Activated naive CD8-positive, alpha-beta T cell (primary cell): Measurements from ENCODE around the gene IGSF1.
"Not testable (repeated sequence)": the region's sequence is repeated elsewhere in the genome, so short reads cannot be mapped to it uniquely, and the experiment has no call there.

ENCODE experiments used
- H3K27ac Mint-ChIP-seq: one replicate; pipeline ENCODE4 v1.8.0; 2021; ENCODE audit warnings: mixed read lengths
- H3K27me3 Mint-ChIP-seq: one replicate; pipeline ENCODE4 v1.8.0; 2021; ENCODE audit warnings: mixed read lengths
- H3K36me3 Mint-ChIP-seq: one replicate; pipeline ENCODE4 v1.8.0; 2021; ENCODE audit warnings: mixed read lengths
- H3K4me1 Mint-ChIP-seq: one replicate; pipeline ENCODE4 v1.8.0; 2021; ENCODE audit warnings: low read depth, mixed read lengths
- H3K4me3 Mint-ChIP-seq: one replicate; pipeline ENCODE4 v1.8.0; 2021; ENCODE audit warnings: mild to moderate bottlenecking, mixed read lengths
- H3K9me3 Mint-ChIP-seq: one replicate; pipeline ENCODE4 v1.8.0; 2021; ENCODE audit warnings: low read depth, mixed read lengths

IGSF1 gene

DNA sequence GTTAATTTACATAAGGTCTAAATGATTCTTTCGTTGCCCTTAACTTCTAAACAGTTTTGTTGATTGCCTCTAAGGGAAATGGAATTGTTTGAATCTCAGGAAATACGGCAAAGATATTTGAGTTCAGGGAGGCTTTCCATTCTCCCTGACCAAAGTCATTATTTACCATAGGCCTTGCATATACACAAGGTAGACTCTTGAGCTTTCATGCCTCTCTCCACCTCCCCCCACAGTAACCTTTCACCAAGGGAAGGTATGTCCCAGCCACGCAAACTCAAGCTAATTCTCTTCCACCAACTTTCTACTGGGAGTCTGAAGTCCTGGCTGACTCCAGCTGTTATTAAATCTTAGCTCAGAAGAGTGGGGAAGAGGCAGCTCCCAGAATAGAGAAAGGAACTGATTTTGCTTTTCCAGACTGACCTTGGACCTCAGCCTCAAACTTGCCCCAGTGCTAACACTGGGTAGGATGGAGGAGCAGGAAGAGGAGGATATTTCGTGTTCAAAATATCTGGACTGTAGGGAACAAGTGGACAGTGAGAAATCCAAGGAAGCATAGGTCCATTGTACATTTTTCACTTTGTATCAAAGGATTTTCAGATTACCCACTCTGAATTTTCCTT, 1.4 kb downstream of the IGSF1 start:
- no peaks in the 10 kb centered on the region for H3K36me3 Mint-ChIP-seq
- H3K27me3 Mint-ChIP-seq, result peaks cover 2% of the 10 kb centered on the region
- H3K27ac Mint-ChIP-seq, result no peak overlapping the region
- H3K9me3 Mint-ChIP-seq, result no peaks in the 10 kb centered on the region
- no peaks in the 10 kb centered on the region for H3K4me1 Mint-ChIP-seq
- H3K4me3 Mint-ChIP-seq, result no peak overlapping the region

- Mint-ChIP-seq H3K4me3 (no peak overlapping the region), H3K27me3 (no peaks in the 10 kb centered on the region), H3K27ac (no peak overlapping the region), H3K4me1 (no peaks in the 10 kb centered on the region), H3K9me3 (no peaks in the 10 kb centered on the region), H3K36me3 (no peaks in the 10 kb centered on the region)
Measured at GRCh38 chrX:131279617-131280016, 9.5 kb downstream of the IGSF1 start.

GRCh38 chrX:131279197-131279596, 9.9 kb downstream of the IGSF1 start:
- H3K9me3 Mint-ChIP-seq, result no peaks in the 10 kb centered on the region
- no peak overlapping the region for H3K27ac Mint-ChIP-seq
- H3K27me3 Mint-ChIP-seq, result no peaks in the 10 kb centered on the region
- no peaks in the 10 kb centered on the region for H3K4me1 Mint-ChIP-seq
- no peak overlapping the region for H3K4me3 Mint-ChIP-seq
- no peaks in the 10 kb centered on the region for H3K36me3 Mint-ChIP-seq

DNA sequence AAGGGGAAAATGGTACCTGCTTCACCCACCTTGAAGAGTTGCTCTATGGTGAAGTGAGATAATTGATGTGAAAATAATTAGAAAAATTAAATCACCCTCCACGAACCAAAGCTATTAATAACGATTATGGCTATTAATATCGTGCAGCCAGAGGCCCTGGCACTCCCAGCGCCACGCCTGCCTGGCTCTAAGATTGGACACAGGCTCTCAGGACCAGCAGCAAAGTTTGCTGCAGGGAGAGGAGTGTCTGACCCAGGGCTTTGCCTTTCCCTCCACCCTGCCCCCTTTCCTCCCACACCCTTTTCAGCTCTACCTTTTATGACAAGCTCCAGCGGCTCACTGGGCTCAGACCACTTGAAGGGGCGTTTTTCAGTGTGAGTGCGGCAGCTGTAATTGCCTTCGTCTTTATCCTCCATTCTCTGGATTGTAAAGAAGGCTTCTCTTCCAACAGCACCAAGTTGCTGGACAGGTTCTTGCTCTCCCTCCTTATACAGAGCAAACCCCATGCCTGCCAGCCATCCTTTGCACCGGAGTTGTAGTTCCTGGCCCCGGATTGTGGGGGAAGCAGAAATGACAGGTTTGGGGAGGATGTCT, 11.5 kb downstream of the IGSF1 start:
- H3K36me3 Mint-ChIP-seq, result no peaks in the 10 kb centered on the region
- H3K27me3 Mint-ChIP-seq, result no peaks in the 10 kb centered on the region
- H3K4me3 Mint-ChIP-seq, result no peak overlapping the region

GRCh38 chrX:131273011-131273410, 16.1 kb downstream of the IGSF1 start:
- Mint-ChIP-seq H3K36me3 (no peaks in the 10 kb centered on the region), H3K4me3 (no peak overlapping the region), H3K27ac (no peak overlapping the region), H3K4me1 (no peaks in the 10 kb centered on the region), H3K9me3 (no peaks in the 10 kb centered on the region), H3K27me3 (no peaks in the 10 kb centered on the region)

More for the DNA sequence above, 11.5 kb downstream of the IGSF1 start:
- H3K4me1 Mint-ChIP-seq, result no peaks in the 10 kb centered on the region
- H3K27ac Mint-ChIP-seq, result no peak overlapping the region
- no peaks in the 10 kb centered on the region for H3K9me3 Mint-ChIP-seq

GRCh38 chrX:131271826-131272225, 17.3 kb downstream of the IGSF1 start:
- no peaks in the 10 kb centered on the region for H3K27me3 Mint-ChIP-seq
- H3K27ac Mint-ChIP-seq, result no peak overlapping the region
- H3K4me1 Mint-ChIP-seq, result no peaks in the 10 kb centered on the region
- no peaks in the 10 kb centered on the region for H3K9me3 Mint-ChIP-seq
- H3K4me3 Mint-ChIP-seq, result no peak overlapping the region
- H3K36me3 Mint-ChIP-seq, result no peaks in the 10 kb centered on the region

DNA sequence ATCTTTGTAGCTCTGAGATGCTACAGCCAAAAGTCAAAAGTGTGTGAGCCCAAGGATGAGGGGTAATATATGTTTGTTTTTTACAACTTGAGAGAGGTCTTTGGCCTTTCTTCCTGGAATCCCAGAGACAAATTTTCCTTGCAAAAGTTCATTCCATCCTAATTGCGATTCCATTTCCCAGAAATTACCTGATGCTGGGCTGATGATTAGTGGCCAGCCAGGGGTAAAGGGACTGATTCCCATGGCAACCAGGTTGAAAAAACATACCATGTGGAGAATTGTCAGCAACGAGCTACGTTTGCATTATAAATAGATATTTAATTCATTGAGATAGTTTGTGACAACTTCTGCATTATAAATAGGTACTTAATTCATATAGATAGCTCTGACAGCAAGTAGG, 17.8 kb downstream of the IGSF1 start:
- Mint-ChIP-seq H3K9me3 (no peaks in the 10 kb centered on the region), H3K27me3 (no peaks in the 10 kb centered on the region), H3K27ac (no peak overlapping the region), H3K36me3 (no peaks in the 10 kb centered on the region), H3K4me3 (no peak overlapping the region), H3K4me1 (no peaks in the 10 kb centered on the region)

DNA sequence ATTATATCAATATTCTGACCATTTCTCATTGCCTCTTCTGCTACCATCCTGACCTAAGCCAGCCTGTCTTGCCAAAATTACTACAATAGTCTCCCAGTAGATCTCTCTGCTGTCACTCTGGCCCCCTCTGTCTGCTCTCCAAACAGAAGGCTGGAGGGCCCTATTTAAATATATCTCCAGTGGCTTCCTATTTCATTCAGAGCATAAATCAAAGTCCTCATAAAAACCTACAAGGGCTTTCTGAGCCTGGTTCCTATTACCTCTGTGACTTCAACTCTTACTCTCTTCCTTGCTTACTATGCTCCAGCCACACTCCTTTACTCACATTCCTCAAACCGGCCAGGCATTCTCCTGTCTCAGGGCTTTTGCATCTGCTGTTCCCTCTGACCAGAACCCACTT, 19.0 kb downstream of the IGSF1 start:
- Mint-ChIP-seq H3K27ac (no peak overlapping the region), H3K27me3 (no peaks in the 10 kb centered on the region), H3K4me3 (no peak overlapping the region), H3K36me3 (no peaks in the 10 kb centered on the region), H3K4me1 (no peaks in the 10 kb centered on the region), H3K9me3 (no peaks in the 10 kb centered on the region)

- H3K9me3 Mint-ChIP-seq, result no peaks in the 10 kb centered on the region
Measured at GRCh38 chrX:131264665-131265064, 24.4 kb downstream of the IGSF1 start.

GRCh38 chrX:131264053-131264452, 25.1 kb downstream of the IGSF1 start:
- no peak overlapping the region for H3K4me3 Mint-ChIP-seq
- no peak overlapping the region for H3K27ac Mint-ChIP-seq
- no peaks in the 10 kb centered on the region for H3K9me3 Mint-ChIP-seq

More at GRCh38 chrX:131264665-131265064, 24.4 kb downstream of the IGSF1 start:
- H3K27me3 Mint-ChIP-seq, result peaks cover 2% of the 10 kb centered on the region
- no peaks in the 10 kb centered on the region for H3K36me3 Mint-ChIP-seq
- H3K4me1 Mint-ChIP-seq, result no peaks in the 10 kb centered on the region
- no peak overlapping the region for H3K27ac Mint-ChIP-seq
- H3K4me3 Mint-ChIP-seq, result no peak overlapping the region

GRCh38 chrX:131262738-131263679, 26.1 kb downstream of the IGSF1 start:
- H3K36me3 Mint-ChIP-seq, result no peaks in the 10 kb centered on the region

More at GRCh38 chrX:131264053-131264452, 25.1 kb downstream of the IGSF1 start:
- no peaks in the 10 kb centered on the region for H3K4me1 Mint-ChIP-seq
- H3K27me3 Mint-ChIP-seq, result peaks cover 2% of the 10 kb centered on the region
- H3K36me3 Mint-ChIP-seq, result no peaks in the 10 kb centered on the region

DNA sequence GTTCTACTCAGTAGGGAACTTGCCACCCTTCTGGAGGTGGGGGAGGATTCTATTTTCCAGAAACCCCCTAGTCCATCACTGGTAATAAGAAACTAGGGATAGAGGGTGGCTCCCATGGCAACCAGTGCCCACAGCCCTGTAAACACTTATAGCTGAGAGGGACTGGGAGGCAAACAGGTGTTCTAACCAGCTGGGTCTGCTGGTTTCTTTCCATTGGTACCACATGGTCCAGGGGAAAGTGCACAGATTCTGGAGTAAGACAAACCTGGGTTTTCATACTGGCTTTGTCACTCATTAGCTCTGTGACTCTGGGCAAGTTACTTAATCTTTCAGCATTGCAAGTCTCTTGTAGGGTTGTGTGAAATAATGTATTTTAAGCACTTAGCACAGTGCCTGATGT, 26.9 kb downstream of the IGSF1 start:
- Mint-ChIP-seq H3K4me3 (no peak overlapping the region), H3K4me1 (no peaks in the 10 kb centered on the region), H3K27me3 (peaks cover 2% of the 10 kb centered on the region), H3K36me3 (no peaks in the 10 kb centered on the region), H3K9me3 (no peaks in the 10 kb centered on the region), H3K27ac (no peak overlapping the region)

More at GRCh38 chrX:131262738-131263679, 26.1 kb downstream of the IGSF1 start:
- H3K9me3 Mint-ChIP-seq, result no peaks in the 10 kb centered on the region
- H3K4me1 Mint-ChIP-seq, result no peaks in the 10 kb centered on the region
- H3K27ac Mint-ChIP-seq, result no peak overlapping the region
- H3K27me3 Mint-ChIP-seq, result peaks cover 2% of the 10 kb centered on the region
- H3K4me3 Mint-ChIP-seq, result no peak overlapping the region

- Mint-ChIP-seq H3K4me3 (no peak overlapping the region), H3K4me1 (no peaks in the 10 kb centered on the region), H3K27ac (no peak overlapping the region), H3K36me3 (no peaks in the 10 kb centered on the region), H3K9me3 (no peaks in the 10 kb centered on the region), H3K27me3 (peaks cover 2% of the 10 kb centered on the region)
Measured at GRCh38 chrX:131257367-131257766, 31.7 kb downstream of the IGSF1 start.

DNA sequence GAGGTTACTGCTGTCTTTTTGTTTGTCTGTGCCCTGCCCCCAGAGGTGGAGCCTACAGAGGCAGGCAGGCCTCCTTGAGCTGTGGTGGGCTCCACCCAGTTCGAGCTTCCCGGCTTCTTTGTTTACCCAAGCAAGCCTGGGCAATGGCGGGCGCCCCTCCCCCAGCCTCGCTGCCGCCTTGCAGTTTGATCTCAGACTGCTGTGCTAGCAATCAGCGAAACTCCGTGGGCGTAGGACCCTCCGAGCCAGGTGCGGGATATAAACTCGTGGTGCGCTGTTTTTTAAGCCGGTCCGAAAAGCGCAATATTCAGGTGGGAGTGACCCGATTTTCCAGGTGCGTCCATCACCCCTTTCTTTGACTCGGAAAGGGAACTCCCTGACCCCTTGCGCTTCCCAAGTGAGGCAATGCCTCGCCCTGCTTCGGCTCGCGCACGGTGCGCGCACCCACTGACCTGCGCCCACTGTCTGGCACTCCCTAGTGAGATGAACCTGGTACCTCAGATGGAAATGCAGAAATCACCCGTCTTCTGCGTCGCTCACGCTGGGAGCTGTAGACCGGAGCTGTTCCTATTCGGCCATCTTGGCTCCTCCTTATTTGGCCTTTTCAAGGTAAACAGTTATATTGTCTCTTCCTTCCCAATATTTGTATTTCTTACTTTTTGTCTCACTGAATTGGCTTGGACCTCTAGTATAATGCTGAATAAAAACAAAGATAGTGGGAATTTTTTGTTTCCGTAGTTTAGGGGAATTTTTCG, 37.9 kb downstream of the IGSF1 start:
- H3K4me3 Mint-ChIP-seq, H3K36me3 Mint-ChIP-seq, H3K27ac Mint-ChIP-seq, H3K4me1 Mint-ChIP-seq, H3K27me3 Mint-ChIP-seq, H3K9me3 Mint-ChIP-seq: not testable (repeated sequence)

DNA sequence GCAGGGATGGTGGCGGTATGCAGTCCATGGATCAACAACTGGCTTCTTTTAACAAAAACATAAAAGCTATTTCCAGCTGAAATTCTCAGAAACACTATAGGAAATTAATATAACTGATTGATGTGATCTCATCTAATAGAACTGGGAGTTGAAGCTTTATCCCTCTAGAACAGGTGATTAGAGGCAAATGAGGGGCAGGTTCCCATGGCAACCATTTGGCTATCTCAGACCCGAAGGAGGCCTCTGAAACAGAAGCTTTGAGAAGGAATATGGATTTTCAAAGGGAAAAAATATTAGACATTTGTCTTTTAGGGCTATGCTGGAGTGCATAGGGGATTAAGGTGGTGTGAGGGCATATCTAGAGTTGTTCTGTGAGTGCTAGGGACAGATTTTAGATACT, 50.0 kb downstream of the IGSF1 start:
- Mint-ChIP-seq H3K27ac (no peak overlapping the region), H3K4me3 (no peak overlapping the region)

More for the DNA sequence above, 50.0 kb downstream of the IGSF1 start:
- no peaks in the 10 kb centered on the region for H3K4me1 Mint-ChIP-seq
- no peaks in the 10 kb centered on the region for H3K27me3 Mint-ChIP-seq
- no peaks in the 10 kb centered on the region for H3K9me3 Mint-ChIP-seq
- no peaks in the 10 kb centered on the region for H3K36me3 Mint-ChIP-seq
